ENCODE data around the gene RASEF.

- TF ChIP-seq POLR2A (IDR thresholded peaks at IDR 0.05; ENCODE audit: extremely low read depth, insufficient read length) (no peak), CTCF (IDR thresholded peaks at IDR 0.05; ENCODE audit: low read depth, low read length) (no peak), MAX (IDR thresholded peaks at IDR 0.05; ENCODE audit: low read depth, low read length) (no peak), MYC (IDR thresholded peaks at IDR 0.05; ENCODE audit: low read depth, low read length) (no peak)
Measured at GRCh38 chr9:83011611-83012010, 51.3 kb downstream of the RASEF start.

Measured in NB4 (cell line).